Endothelial cell of umbilical vein (primary cell): ENCODE results near the gene DUSP2. TPM values are rescaled to one million over a fixed set of nuclear protein-coding genes. Genes with fewer than 3 reads are reported as not detected.

Source experiments
- BruUV-seq: library from RNA; stranded (reverse); fragments of 400-500 nt; replicated peaks from 2 replicates; lab custom pipeline; 2021; lab: Mats Ljungman, UMichigan
- CTCF ChIA-PET: fragments of 300-600, 350-600 bp; sonication (Branson Sonifier 250); formaldehyde crosslinking; loops from one replicate; lab custom pipeline; 2021; ENCODE audit warnings: antibody characterized with exemption, inconsistent platforms; lab: Charles Lee
- POLR2A ChIA-PET: fragments of 300-600, 350-600 bp; sonication (Branson Sonifier 250); formaldehyde crosslinking; loops from one replicate; lab custom pipeline; 2021; ENCODE audit warnings: antibody characterized with exemption, inconsistent platforms; lab: Charles Lee
- DNase-seq: peaks from one replicate; pipeline ENCODE4 v3.0.0-alpha.2; 2011; ENCODE audit warnings: low read depth, low spot score
- FAIRE-seq: peaks from 2 replicates; lab custom pipeline; 2011; peaks lifted over from hg19 to GRCh38; lab: Jason Lieb, UNC
- H2AFZ ChIP-seq: 2 replicates; pipeline ENCODE4 v1.6.0; 2012; ENCODE audit warnings: low read depth, low read length, control low read depth, inconsistent platforms
- H3K27ac ChIP-seq: 2 replicates; pipeline ENCODE4 v1.5.1; 2011; ENCODE audit warnings: low read depth, mild to moderate bottlenecking, control low read depth, low read length, moderate library complexity; ENCODE audit not compliant: insufficient read depth
- H3K27me3 ChIP-seq, 2 experiments: 2 replicates each; pipeline versions ENCODE4 v1.6.0 to v1.6.1; 2011; ENCODE audit warnings: low read length in 2 of 2, mixed read lengths in 1 of 2; ENCODE audit not compliant: control insufficient read depth in 2 of 2, insufficient read depth in 2 of 2
- H3K36me3 ChIP-seq, 2 experiments: 2 replicates in 1 of 2; 3 replicates in 1 of 2; pipeline ENCODE4 v1.5.1; 2011; ENCODE audit warnings: low read length in 2 of 2, mild to moderate bottlenecking in 1 of 2, moderate library complexity in 1 of 2; ENCODE audit not compliant: control insufficient read depth in 2 of 2, insufficient read depth in 2 of 2; ENCODE audit errors: extremely low read depth in 1 of 2
- H3K4me1 ChIP-seq: 3 replicates; pipeline ENCODE4 v1.5.1; 2011; ENCODE audit warnings: mild to moderate bottlenecking, low read length; ENCODE audit not compliant: control insufficient read depth, insufficient read depth; ENCODE audit errors: extremely low read depth
- H3K4me2 ChIP-seq: 2 replicates; pipeline ENCODE4 v1.6.1; 2011; ENCODE audit warnings: low read length, control low read depth, mixed read lengths; ENCODE audit not compliant: insufficient read depth
- H3K4me3 ChIP-seq, 3 experiments: fragments of 200-600 bp in 1 of 3; sonication (generic), shearing (Covaris generic) in 1 of 3; replicated peaks in 1 of 3; 2 replicates each; pipeline ENCODE4 v1.5.1; 2011 to 2016; ENCODE audit warnings: control low read depth in 3 of 3, low read length in 3 of 3, mild to moderate bottlenecking in 2 of 3, inconsistent platforms in 1 of 3, low read depth in 1 of 3, moderate library complexity in 1 of 3; ENCODE audit not compliant: insufficient read depth in 1 of 3
- H3K79me2 ChIP-seq: 2 replicates; pipeline ENCODE4 v1.6.0; 2012; ENCODE audit warnings: low read length, inconsistent platforms; ENCODE audit not compliant: control insufficient read depth, insufficient read depth
- H3K9ac ChIP-seq: replicated peaks from 2 replicates; pipeline ENCODE3; 2011; ENCODE audit warnings: low read length, control low read depth; ENCODE audit not compliant: insufficient read depth; ENCODE audit errors: extremely low read depth
- H3K9me1 ChIP-seq: replicated peaks from 3 replicates; pipeline ENCODE4 v1.6.0; 2011; ENCODE audit warnings: mild to moderate bottlenecking, low read length; ENCODE audit not compliant: control insufficient read depth, insufficient read depth; ENCODE audit errors: extremely low read depth
- H3K9me3 ChIP-seq: replicated peaks from 2 replicates; pipeline ENCODE4 v1.5.1; 2012; ENCODE audit warnings: low read length, inconsistent platforms; ENCODE audit not compliant: control insufficient read depth, insufficient read depth
- H4K20me1 ChIP-seq: replicated peaks from 2 replicates; pipeline ENCODE3; 2011; ENCODE audit warnings: mild to moderate bottlenecking, low read length; ENCODE audit not compliant: control insufficient read depth, insufficient read depth; ENCODE audit errors: extremely low read depth
- EZH2 ChIP-seq: IDR thresholded peaks from 2 replicates; pipeline ENCODE4 v1.6.1; 2012; ENCODE audit warnings: borderline replicate concordance, low read depth, mild to moderate bottlenecking, moderate library complexity, low read length, inconsistent platforms; ENCODE audit not compliant: severe bottlenecking
- FOS ChIP-seq: IDR thresholded peaks from 2 replicates; pipeline ENCODE4 v1.6.1; 2011; ENCODE audit warnings: mild to moderate bottlenecking, low read length, moderate library complexity, borderline replicate concordance; ENCODE audit not compliant: insufficient read depth
- GATA2 ChIP-seq: IDR thresholded peaks from 2 replicates; pipeline ENCODE4 v1.7.0; 2011; ENCODE audit warnings: low read depth, mild to moderate bottlenecking, moderate library complexity, mixed read lengths, low read length; ENCODE audit not compliant: insufficient read length, insufficient read depth
- JUN ChIP-seq: IDR thresholded peaks from 2 replicates; pipeline ENCODE4 v1.6.1; 2011; ENCODE audit warnings: borderline replicate concordance, low read depth; ENCODE audit not compliant: insufficient read length, insufficient read depth
- MYC ChIP-seq: IDR thresholded peaks from one replicate; pipeline ENCODE4 v1.6.1; 2011; ENCODE audit warnings: mild to moderate bottlenecking, low read depth, low read length
- POLR2A ChIP-seq: IDR thresholded peaks from 2 replicates; pipeline ENCODE4 v1.6.1; 2012; ENCODE audit warnings: low read depth, mild to moderate bottlenecking, control low read depth, low read length
- POLR2AphosphoS5 ChIP-seq: IDR thresholded peaks from 2 replicates; pipeline ENCODE4 v1.6.1; 2012; ENCODE audit warnings: low read depth, mild to moderate bottlenecking, control low read depth, low read length, moderate library complexity; ENCODE audit not compliant: insufficient read depth
- dilution Hi-C: fragments of 300-500 bp; cut with MboI; formaldehyde crosslinking; loops from one replicate; pipeline ENCODE4 v1.15.0; 2019; ENCODE audit warnings: low sequenced_read_pairs; ENCODE audit not compliant: extremely low pct_ligation_motif_present
- intact Hi-C: fragments of 100-400 bp; cut with micrococcal nuclease; formaldehyde crosslinking; loops from one replicate; pipeline ENCODE4 v1.10.0; 2022
- polyA plus RNA-seq, 4 experiments: library from polyadenylated mRNA; depleted of rRNA in 3 of 4; stranded (reverse) in 3 of 4; unstranded in 1 of 4; fragments of >200 nt; gene quantifications; 2 replicates each; pipeline versions ENCODE4 v1.2.1 to v1.2.3, GENCODE V29; 2011 to 2012; ENCODE audit warnings: missing spikeins in 1 of 4
- total RNA-seq: library from RNA; stranded (reverse); gene quantifications from 2 replicates; pipeline ENCODE4 v1.2.3, GENCODE V29; 2021
- TF ChIP-seq, protein P1 (sequence below), 2 donors: IDR thresholded peaks; 1 replicate in 1 of 2; 2 replicates in 1 of 2; pipeline ENCODE4 v1.5.1; 2011; ENCODE audit warnings: low read length in 2 of 2, mild to moderate bottlenecking in 2 of 2, moderate library complexity in 2 of 2, control low read depth in 1 of 2, inconsistent platforms in 1 of 2, low read depth in 1 of 2; ENCODE audit not compliant: insufficient read depth in 1 of 2; ENCODE audit errors: extremely low read depth in 1 of 2
- TF ChIP-seq, protein P2 (sequence below): IDR thresholded peaks from 2 replicates; pipeline ENCODE4 v1.6.1; 2011; ENCODE audit not compliant: insufficient read depth, insufficient read length

Gene DUSP2
- total and polyA plus RNA-seq, 2 donors (not counting 3 experiments of a cell fraction or from before 2014, with no cell fraction given): 0.33 TPM

DNA sequence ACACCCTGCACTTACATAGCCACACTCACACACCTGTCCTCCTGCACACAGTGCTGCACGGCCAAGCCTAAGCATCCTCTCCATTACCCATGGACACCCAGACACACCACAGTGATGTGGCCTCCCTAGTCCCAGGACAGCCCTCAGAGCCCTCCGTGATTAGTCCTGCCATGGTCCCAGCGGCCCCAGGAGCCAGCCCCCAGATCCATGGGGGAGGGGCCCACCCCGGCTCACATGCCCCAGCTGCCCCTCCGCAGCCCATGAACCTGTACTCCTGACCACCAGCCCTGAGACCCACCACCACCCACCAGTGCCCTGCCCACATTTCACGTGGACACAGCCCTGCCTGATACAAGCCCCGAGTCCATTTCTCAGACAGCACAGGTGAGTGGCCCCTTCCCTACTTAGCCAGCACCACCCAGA is 8.1 kb upstream of the DUSP2 start:
- Histone ChIP-seq H3K27me3 (peaks cover 0 to 2% of the 10 kb centered on the region in 2 experiments), H3K36me3 (no peaks in the 10 kb centered on the region), H3K9me1 (no peaks in the 10 kb centered on the region), H3K9ac (no peak overlapping the region), H3K4me2 (no peak overlapping the region), H3K4me3 (no peak overlapping the region), H3K79me2 (no peaks in the 10 kb centered on the region), H3K4me1 (no peaks in the 10 kb centered on the region), H4K20me1 (no peaks in the 10 kb centered on the region), H2AFZ (no peak overlapping the region), H3K27ac (no peak overlapping the region), H3K9me3 (no peaks in the 10 kb centered on the region)
- BruUV-seq: no TSS peak
- ChIA-PET CTCF (interaction anchor here (1.5 to 6.3 kb wide), 2 partner anchors 22 to 37 kb away, joined by 3 to 26 read pairs; partner anchors contain the start of gene ADRA2B), POLR2A (no interaction called here)
- dilution Hi-C loops (no loop called here), intact Hi-C loops (no loop called here)
- no peak for TF ChIP-seq FOS
- TF ChIP-seq GATA2: no peak
- no peak for TF ChIP-seq POLR2AphosphoS5
- TF ChIP-seq MYC: no peak
- TF ChIP-seq, protein P1, sequence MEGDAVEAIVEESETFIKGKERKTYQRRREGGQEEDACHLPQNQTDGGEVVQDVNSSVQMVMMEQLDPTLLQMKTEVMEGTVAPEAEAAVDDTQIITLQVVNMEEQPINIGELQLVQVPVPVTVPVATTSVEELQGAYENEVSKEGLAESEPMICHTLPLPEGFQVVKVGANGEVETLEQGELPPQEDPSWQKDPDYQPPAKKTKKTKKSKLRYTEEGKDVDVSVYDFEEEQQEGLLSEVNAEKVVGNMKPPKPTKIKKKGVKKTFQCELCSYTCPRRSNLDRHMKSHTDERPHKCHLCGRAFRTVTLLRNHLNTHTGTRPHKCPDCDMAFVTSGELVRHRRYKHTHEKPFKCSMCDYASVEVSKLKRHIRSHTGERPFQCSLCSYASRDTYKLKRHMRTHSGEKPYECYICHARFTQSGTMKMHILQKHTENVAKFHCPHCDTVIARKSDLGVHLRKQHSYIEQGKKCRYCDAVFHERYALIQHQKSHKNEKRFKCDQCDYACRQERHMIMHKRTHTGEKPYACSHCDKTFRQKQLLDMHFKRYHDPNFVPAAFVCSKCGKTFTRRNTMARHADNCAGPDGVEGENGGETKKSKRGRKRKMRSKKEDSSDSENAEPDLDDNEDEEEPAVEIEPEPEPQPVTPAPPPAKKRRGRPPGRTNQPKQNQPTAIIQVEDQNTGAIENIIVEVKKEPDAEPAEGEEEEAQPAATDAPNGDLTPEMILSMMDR (IDR thresholded peaks at IDR 0.05; ENCODE audit: extremely low read depth in 1 of 2, insufficient read depth in 1 of 2, low read depth in 1 of 2, low read length in 2 of 2): no peak
- TF ChIP-seq JUN: no peak
- no peak for TF ChIP-seq EZH2
- TF ChIP-seq, protein P2, sequence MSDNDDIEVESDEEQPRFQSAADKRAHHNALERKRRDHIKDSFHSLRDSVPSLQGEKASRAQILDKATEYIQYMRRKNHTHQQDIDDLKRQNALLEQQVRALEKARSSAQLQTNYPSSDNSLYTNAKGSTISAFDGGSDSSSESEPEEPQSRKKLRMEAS: no peak
- TF ChIP-seq POLR2A: no peak
- FAIRE-seq: no peak
- no peak for DNase-seq
